Keratinocyte (primary cell): ENCODE results near the gene RPL13A. TPM values are rescaled to one million over a fixed set of nuclear protein-coding genes. Genes with fewer than 3 reads are reported as not detected.
A peak's percentile ranks its signal among the peaks of the same experiment; 100 is the strongest.

Experiments
- DNase-seq: peaks from one replicate; pipeline ENCODE4 v3.0.0-alpha.2; 2011; ENCODE audit warnings: low read depth, missing footprints, low spot score
- FAIRE-seq: peaks from 2 replicates; lab custom pipeline; 2011; peaks lifted over from hg19 to GRCh38; lab: Jason Lieb, UNC
- H2AFZ ChIP-seq: 2 replicates; pipeline ENCODE4 v1.6.0; 2012; ENCODE audit warnings: low read length, control low read depth, inconsistent platforms; ENCODE audit not compliant: control insufficient read depth
- H3K27ac ChIP-seq: 2 replicates; pipeline ENCODE4 v1.5.1; 2011; ENCODE audit warnings: low read length; ENCODE audit not compliant: control insufficient read depth, insufficient read depth
- H3K27me3 ChIP-seq: 3 replicates; pipeline ENCODE4 v1.6.0; 2011; ENCODE audit warnings: low read length; ENCODE audit not compliant: control insufficient read depth, insufficient read depth; ENCODE audit errors: extremely low read depth
- H3K36me3 ChIP-seq, 2 experiments: 2 replicates in 1 of 2; 3 replicates in 1 of 2; pipeline ENCODE4 v1.5.1; 2011; ENCODE audit warnings: low read length in 2 of 2, mild to moderate bottlenecking in 1 of 2; ENCODE audit not compliant: control insufficient read depth in 2 of 2, insufficient read depth in 2 of 2; ENCODE audit errors: extremely low read depth in 1 of 2
- H3K4me1 ChIP-seq: 3 replicates; pipeline ENCODE4 v1.5.1; 2011; ENCODE audit warnings: low read length; ENCODE audit not compliant: control insufficient read depth, insufficient read depth; ENCODE audit errors: extremely low read depth
- H3K4me2 ChIP-seq: 3 replicates; pipeline ENCODE4 v1.6.0; 2011; ENCODE audit warnings: low read depth, low read length; ENCODE audit not compliant: control insufficient read depth, insufficient read depth; ENCODE audit errors: extremely low read depth
- H3K4me3 ChIP-seq, 3 experiments: fragments of 200-600 bp in 1 of 3; sonication (generic) in 1 of 3; 2 replicates in 2 of 3; 3 replicates in 1 of 3; pipeline ENCODE4 v1.5.1; 2011 to 2016; ENCODE audit warnings: low read length in 3 of 3, mild to moderate bottlenecking in 3 of 3, control low read depth in 2 of 3, inconsistent platforms in 1 of 3, low read depth in 1 of 3, mixed read lengths in 1 of 3, mixed run types in 1 of 3, moderate library complexity in 1 of 3; ENCODE audit not compliant: control insufficient read depth in 2 of 3, insufficient read depth in 2 of 3; ENCODE audit errors: extremely low read depth in 1 of 3
- H3K79me2 ChIP-seq: 2 replicates; pipeline ENCODE4 v1.6.0; 2012; ENCODE audit warnings: low read length; ENCODE audit not compliant: control insufficient read depth, insufficient read depth
- H3K9ac ChIP-seq: 3 replicates; pipeline ENCODE4 v1.6.0; 2011; ENCODE audit warnings: low read length; ENCODE audit not compliant: control insufficient read depth, insufficient read depth; ENCODE audit errors: extremely low read depth
- H3K9me1 ChIP-seq: 3 replicates; pipeline ENCODE4 v1.6.0; 2011; ENCODE audit warnings: low read length; ENCODE audit not compliant: control insufficient read depth, insufficient read depth; ENCODE audit errors: extremely low read depth
- H3K9me3 ChIP-seq: 2 replicates; pipeline ENCODE4 v1.5.1; 2012; ENCODE audit warnings: low read depth, low read length; ENCODE audit not compliant: control insufficient read depth
- H4K20me1 ChIP-seq: 3 replicates; pipeline ENCODE4 v1.6.0; 2011; ENCODE audit warnings: low read length; ENCODE audit not compliant: control insufficient read depth, insufficient read depth; ENCODE audit errors: extremely low read depth
- EZH2 ChIP-seq: IDR thresholded peaks from one replicate; pipeline ENCODE4 v1.6.1; 2012; ENCODE audit warnings: inconsistent platforms, mild to moderate bottlenecking, low read length, moderate library complexity
- dilution Hi-C: fragments of 300-500 bp; cut with MboI; formaldehyde crosslinking; loops from one replicate; pipeline ENCODE4 v1.7.0; 2020; ENCODE audit warnings: low sequenced_read_pairs; ENCODE audit not compliant: extremely low pct_ligation_motif_present
- polyA plus RNA-seq, 5 experiments: library from polyadenylated mRNA; depleted of rRNA in 3 of 5; stranded (reverse) in 3 of 5; stranded (forward) in 1 of 5; unstranded in 1 of 5; fragments of >200 nt; gene quantifications; 1 replicate in 1 of 5; 2 replicates in 3 of 5; 3 replicates in 1 of 5; pipeline versions ENCODE4 v1.2.1 to v1.2.3, GENCODE V29; 2011 to 2012; ENCODE audit warnings: missing spikeins in 2 of 5, low read depth in 1 of 5, low replicate concordance in 1 of 5
- TF ChIP-seq, protein P1 (sequence below), 3 experiments: IDR thresholded peaks in 1 of 3; conservative IDR thresholded peaks in 1 of 3; optimal IDR thresholded peaks in 1 of 3; 2 replicates in 2 of 3; 3 replicates in 1 of 3; pipeline versions ENCODE3 to v1.5.1; 2011; ENCODE audit warnings: low read length in 3 of 3, mild to moderate bottlenecking in 3 of 3, moderate library complexity in 2 of 3, control low read depth in 1 of 3, inconsistent platforms in 1 of 3; ENCODE audit not compliant: insufficient read depth in 2 of 3; ENCODE audit errors: extremely low read depth in 1 of 3

RPL13A gene
- polyA plus RNA-seq, 1 donor (not counting 4 experiments of a cell fraction or from before 2014, with no cell fraction given), result 3,383 TPM

DNA sequence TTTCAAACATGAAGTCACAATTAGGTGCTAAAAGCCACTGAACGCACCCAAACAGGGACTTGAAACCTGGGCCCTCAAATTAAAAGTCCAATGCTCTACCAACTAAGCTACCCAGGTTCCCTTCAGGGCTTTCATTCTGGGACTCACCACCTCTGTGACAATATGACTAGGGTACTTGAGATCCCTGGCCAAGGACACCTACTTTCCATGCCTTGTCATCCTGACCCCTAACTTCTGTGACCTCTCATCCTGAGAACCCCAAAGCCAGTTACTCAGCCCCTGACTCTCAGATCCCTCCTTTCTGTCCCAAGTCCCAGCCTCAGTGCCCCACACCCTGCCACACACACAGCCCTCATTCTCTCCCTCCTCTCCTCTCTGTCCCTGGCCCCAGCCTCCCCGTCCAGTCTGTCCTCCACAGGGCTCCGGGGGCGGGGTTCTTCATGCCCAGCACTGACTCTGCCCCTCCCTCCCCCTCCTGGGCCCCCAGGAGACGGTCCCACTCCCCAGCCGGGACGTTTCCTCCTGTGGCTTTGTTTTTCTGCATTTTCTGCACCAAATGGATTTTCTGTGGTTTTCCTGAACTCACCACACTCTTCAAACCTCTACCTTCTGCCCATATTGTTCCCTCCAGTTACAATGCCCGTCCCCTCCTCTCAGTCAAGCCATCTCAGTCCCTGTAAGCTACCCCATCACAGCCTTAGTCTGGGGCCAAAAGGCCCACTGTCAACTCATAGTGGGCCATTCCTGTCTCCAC, 47.4 kb downstream of the RPL13A start:
- no peak overlapping the region for H3K9ac ChIP-seq

DNA sequence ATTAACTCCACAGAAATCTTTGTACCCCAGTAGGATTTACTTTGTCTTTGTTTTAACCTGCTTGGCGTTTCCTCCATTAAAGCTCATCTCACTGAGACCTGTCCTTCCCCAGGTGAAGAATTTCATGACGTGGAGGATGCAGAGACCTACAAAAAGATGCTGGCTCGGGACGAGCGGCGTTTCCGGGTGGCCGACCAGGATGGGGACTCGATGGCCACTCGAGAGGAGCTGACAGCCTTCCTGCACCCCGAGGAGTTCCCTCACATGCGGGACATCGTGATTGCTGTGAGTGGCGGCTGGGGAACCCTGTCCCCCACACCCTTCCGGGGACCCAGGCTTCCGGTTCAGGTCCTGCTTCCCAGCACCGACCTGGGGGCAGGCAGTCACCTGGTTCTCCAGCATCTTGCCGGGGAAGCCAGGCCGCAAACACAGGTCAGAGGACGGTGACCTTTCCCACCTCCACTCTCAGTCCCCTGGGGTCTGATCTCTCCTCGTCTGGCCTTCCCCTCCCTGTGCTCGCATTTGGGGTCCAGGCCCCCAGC, 49.6 kb downstream of the RPL13A start:
- H3K36me3 ChIP-seq, result no peaks in the 10 kb centered on the region
- H3K27ac ChIP-seq, result no peak overlapping the region
- H3K4me1 ChIP-seq, result peaks cover 7% of the 10 kb centered on the region
- no peaks in the 10 kb centered on the region for H3K9me3 ChIP-seq
- no peaks in the 10 kb centered on the region for H3K9me1 ChIP-seq
- H2AFZ ChIP-seq, result no peak overlapping the region
- no peaks in the 10 kb centered on the region for H3K27me3 ChIP-seq
- H3K79me2 ChIP-seq, result no peaks in the 10 kb centered on the region
- H4K20me1 ChIP-seq, result no peaks in the 10 kb centered on the region
- no peak for FAIRE-seq
- dilution Hi-C loops, result no loop called here
- TF ChIP-seq, protein P1, sequence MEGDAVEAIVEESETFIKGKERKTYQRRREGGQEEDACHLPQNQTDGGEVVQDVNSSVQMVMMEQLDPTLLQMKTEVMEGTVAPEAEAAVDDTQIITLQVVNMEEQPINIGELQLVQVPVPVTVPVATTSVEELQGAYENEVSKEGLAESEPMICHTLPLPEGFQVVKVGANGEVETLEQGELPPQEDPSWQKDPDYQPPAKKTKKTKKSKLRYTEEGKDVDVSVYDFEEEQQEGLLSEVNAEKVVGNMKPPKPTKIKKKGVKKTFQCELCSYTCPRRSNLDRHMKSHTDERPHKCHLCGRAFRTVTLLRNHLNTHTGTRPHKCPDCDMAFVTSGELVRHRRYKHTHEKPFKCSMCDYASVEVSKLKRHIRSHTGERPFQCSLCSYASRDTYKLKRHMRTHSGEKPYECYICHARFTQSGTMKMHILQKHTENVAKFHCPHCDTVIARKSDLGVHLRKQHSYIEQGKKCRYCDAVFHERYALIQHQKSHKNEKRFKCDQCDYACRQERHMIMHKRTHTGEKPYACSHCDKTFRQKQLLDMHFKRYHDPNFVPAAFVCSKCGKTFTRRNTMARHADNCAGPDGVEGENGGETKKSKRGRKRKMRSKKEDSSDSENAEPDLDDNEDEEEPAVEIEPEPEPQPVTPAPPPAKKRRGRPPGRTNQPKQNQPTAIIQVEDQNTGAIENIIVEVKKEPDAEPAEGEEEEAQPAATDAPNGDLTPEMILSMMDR (optimal IDR thresholded peaks at IDR 0.05 in 1 of 3, IDR thresholded peaks at IDR 0.05 in 1 of 3, conservative IDR thresholded peaks at IDR 0.05 in 1 of 3; ENCODE audit: extremely low read depth in 1 of 3, insufficient read depth in 2 of 3, low read length in 3 of 3), result no peak
- TF ChIP-seq EZH2, result no peak
- H3K4me3 ChIP-seq, result no peak overlapping the region
- no peak overlapping the region for H3K4me2 ChIP-seq
- no peak overlapping the region for H3K9ac ChIP-seq
- no peak for DNase-seq

More for the DNA sequence above, 47.4 kb downstream of the RPL13A start:
- Histone ChIP-seq H3K9me1 (no peaks in the 10 kb centered on the region), H3K36me3 (no peaks in the 10 kb centered on the region), H4K20me1 (no peaks in the 10 kb centered on the region), H2AFZ (no peak overlapping the region), H3K79me2 (no peaks in the 10 kb centered on the region), H3K9me3 (no peaks in the 10 kb centered on the region), H3K27me3 (no peaks in the 10 kb centered on the region), H3K4me1 (peaks cover 7% of the 10 kb centered on the region), H3K4me3 (no peak overlapping the region), H3K4me2 (peak overlapping the region; percentile 89), H3K27ac (no peak overlapping the region)
- FAIRE-seq (no peak), DNase-seq (no peak)
- TF ChIP-seq EZH2, result no peak
- TF ChIP-seq, protein P1 (optimal IDR thresholded peaks at IDR 0.05 in 1 of 3, IDR thresholded peaks at IDR 0.05 in 1 of 3, conservative IDR thresholded peaks at IDR 0.05 in 1 of 3; ENCODE audit: extremely low read depth in 1 of 3, insufficient read depth in 2 of 3, low read length in 3 of 3), result no peak
- dilution Hi-C loops, result no loop called here
